DOHH2 (cell line): ENCODE measurements around the gene SEPSECS.

Experiments used
- H3F3A ChIP-seq: fragments of 200-600 bp; sonication (generic), shearing (Covaris generic); 2 replicates; pipeline ENCODE4 v1.6.0; 2016; ENCODE audit warnings: antibody characterized with exemption, mild to moderate bottlenecking; ENCODE audit not compliant: control insufficient read depth, insufficient read depth
- H3K27ac ChIP-seq: fragments of 200-600 bp; sonication (generic); 2 replicates; pipeline ENCODE4 v1.5.1; 2014; ENCODE audit warnings: low read depth, mild to moderate bottlenecking, low read length, moderate library complexity
- H3K27me3 ChIP-seq: fragments of 200-600 bp; sonication (generic); 2 replicates; pipeline ENCODE4 v1.6.1; 2014; ENCODE audit warnings: mild to moderate bottlenecking, low read length, mixed read lengths; ENCODE audit not compliant: control insufficient read depth
- H3K36me3 ChIP-seq: fragments of 200-600 bp; sonication (generic); 2 replicates; pipeline ENCODE4 v1.6.1; 2014; ENCODE audit warnings: mild to moderate bottlenecking, low read length, moderate library complexity, mixed read lengths; ENCODE audit not compliant: control insufficient read depth
- H3K4me1 ChIP-seq: fragments of 200-600 bp; sonication (generic); 2 replicates; pipeline ENCODE4 v1.6.1; 2014; ENCODE audit warnings: mild to moderate bottlenecking, low read length, mixed read lengths; ENCODE audit not compliant: control insufficient read depth
- H3K4me2 ChIP-seq: fragments of 200-600 bp; sonication (generic); 2 replicates; pipeline ENCODE4 v1.6.0; 2014; ENCODE audit warnings: mild to moderate bottlenecking, low read length, moderate library complexity
- H3K4me3 ChIP-seq: fragments of 200-600 bp; sonication (generic); 2 replicates; pipeline ENCODE4 v1.5.1; 2014; ENCODE audit warnings: mild to moderate bottlenecking, low read length, mixed read lengths
- H3K79me2 ChIP-seq: fragments of 200-600 bp; sonication (generic); 2 replicates; pipeline ENCODE4 v1.6.1; 2014; ENCODE audit warnings: mild to moderate bottlenecking, low read length, mixed read lengths; ENCODE audit not compliant: control insufficient read depth
- H3K9me2 ChIP-seq: fragments of 200-600 bp; sonication (generic); replicated peaks from 2 replicates; pipeline ENCODE4 v1.6.1; 2014; ENCODE audit warnings: mild to moderate bottlenecking, low read length, mixed read lengths; ENCODE audit not compliant: control insufficient read depth
- H3K9me3 ChIP-seq: fragments of 200-600 bp; sonication (generic); 2 replicates; pipeline ENCODE4 v1.6.1; 2014; ENCODE audit warnings: antibody characterized with exemption, low read length, mixed read lengths; ENCODE audit not compliant: control insufficient read depth, insufficient read depth
- H4K20me1 ChIP-seq: fragments of 200-600 bp; sonication (generic); 2 replicates; pipeline ENCODE4 v1.6.0; 2014; ENCODE audit warnings: low read depth, mild to moderate bottlenecking, antibody characterized with exemption, low read length, moderate library complexity; ENCODE audit not compliant: control insufficient read depth, insufficient read depth
- CTCF ChIP-seq: fragments of 200-600 bp; sonication (generic); IDR thresholded peaks from one replicate; pipeline ENCODE4 v1.5.1; 2014; ENCODE audit warnings: antibody characterized with exemption, mild to moderate bottlenecking, low read depth, low read length; ENCODE audit not compliant: poor library complexity, severe bottlenecking
- EZH2phosphoT487 ChIP-seq: fragments of 200-600 bp; sonication (generic); IDR thresholded peaks from 2 replicates; pipeline ENCODE4 v1.6.1; 2017; ENCODE audit warnings: borderline replicate concordance, mild to moderate bottlenecking, antibody characterized with exemption, low read length, moderate library complexity, mixed read lengths

The SEPSECS gene

GRCh38 chr4:25198713-25199112 is 38.5 kb upstream of the SEPSECS start:
- Histone ChIP-seq H3K36me3 (no peaks in the 10 kb centered on the region), H3K27me3 (no peaks in the 10 kb centered on the region), H3K9me2 (no peaks in the 10 kb centered on the region), H3F3A (no peaks in the 10 kb centered on the region), H3K9me3 (no peaks in the 10 kb centered on the region), H4K20me1 (no peaks in the 10 kb centered on the region), H3K4me2 (no peak overlapping the region), H3K27ac (no peak overlapping the region), H3K4me1 (no peaks in the 10 kb centered on the region), H3K79me2 (no peaks in the 10 kb centered on the region), H3K4me3 (no peak overlapping the region)
- TF ChIP-seq CTCF, result no peak

- TF ChIP-seq EZH2phosphoT487 (no peak), CTCF (no peak)
- Histone ChIP-seq H3K9me3 (no peaks in the 10 kb centered on the region), H3K4me1 (no peaks in the 10 kb centered on the region), H3F3A (no peaks in the 10 kb centered on the region), H3K36me3 (no peaks in the 10 kb centered on the region), H4K20me1 (no peaks in the 10 kb centered on the region), H3K79me2 (no peaks in the 10 kb centered on the region), H3K27me3 (no peaks in the 10 kb centered on the region), H3K9me2 (no peaks in the 10 kb centered on the region), H3K27ac (no peak overlapping the region), H3K4me3 (no peak overlapping the region), H3K4me2 (no peak overlapping the region)
Measured at GRCh38 chr4:25190407-25190806, 30.2 kb upstream of the SEPSECS start.

DNA sequence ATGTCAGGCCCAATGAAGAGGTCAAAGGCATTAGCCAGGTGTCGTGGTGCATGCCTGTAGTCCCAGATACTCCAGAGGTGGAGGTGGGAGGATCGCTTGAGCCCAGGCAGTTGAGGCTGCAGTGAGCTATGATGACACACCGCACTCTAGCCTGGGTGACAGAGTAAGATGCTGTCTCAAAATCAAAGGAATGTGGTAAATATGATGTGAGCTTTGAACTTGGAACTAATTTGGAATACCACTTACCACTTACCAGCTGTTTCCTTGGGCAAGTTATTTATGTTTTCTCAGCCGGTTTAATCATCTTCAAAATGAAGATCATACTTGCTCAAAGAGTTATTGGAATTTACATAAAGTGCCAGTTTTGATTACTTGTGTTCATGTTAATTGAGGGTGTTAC is 23.8 kb upstream of the SEPSECS start:
- no peaks in the 10 kb centered on the region for H3K79me2 ChIP-seq
- H3K27me3 ChIP-seq, result no peaks in the 10 kb centered on the region
- no peaks in the 10 kb centered on the region for H4K20me1 ChIP-seq
- TF ChIP-seq CTCF (no peak), EZH2phosphoT487 (no peak)
- peaks cover 5% of the 10 kb centered on the region; the same call in 1 of the 2 replicates for H3K4me1 ChIP-seq
- H3K9me3 ChIP-seq, result no peaks in the 10 kb centered on the region
- no peak overlapping the region for H3K4me3 ChIP-seq
- no peaks in the 10 kb centered on the region for H3K36me3 ChIP-seq
- no peak overlapping the region for H3K4me2 ChIP-seq
- H3K27ac ChIP-seq, result no peak overlapping the region
- no peaks in the 10 kb centered on the region for H3F3A ChIP-seq
- no peaks in the 10 kb centered on the region for H3K9me2 ChIP-seq

GRCh38 chr4:25182937-25183336 is 22.7 kb upstream of the SEPSECS start:
- no peaks in the 10 kb centered on the region for H3K79me2 ChIP-seq
- no peaks in the 10 kb centered on the region for H4K20me1 ChIP-seq
- no peaks in the 10 kb centered on the region for H3K9me2 ChIP-seq
- H3K27ac ChIP-seq, result no peak overlapping the region
- H3K4me1 ChIP-seq, result peaks cover 5% of the 10 kb centered on the region; the same call in 1 of the 2 replicates
- H3K36me3 ChIP-seq, result no peaks in the 10 kb centered on the region
- no peak overlapping the region for H3K4me2 ChIP-seq
- H3K9me3 ChIP-seq, result no peaks in the 10 kb centered on the region
- H3F3A ChIP-seq, result no peaks in the 10 kb centered on the region
- no peak overlapping the region for H3K4me3 ChIP-seq
- no peaks in the 10 kb centered on the region for H3K27me3 ChIP-seq
- no peak for TF ChIP-seq EZH2phosphoT487
